K562 (cell line): ENCODE measurements around the gene RIPK4. TPM values are rescaled to one million over a fixed set of nuclear protein-coding genes. Genes with fewer than 3 reads are reported as not detected.

Experiments used
- ATAC-seq: fragments of 200-7000 bp; cut with Tn5 transposase; 3 replicates; pipeline ENCODE4 v1.9.1; 2020; ENCODE audit warnings: moderate library complexity
- BruUV-seq: library from RNA; stranded (reverse); fragments of 400-500 nt; replicated peaks from 2 replicates; lab custom pipeline; 2021; lab: Mats Ljungman, UMichigan
- CTCF ChIA-PET: fragments of 300-600 bp; formaldehyde crosslinking; extraction: SDS; loops from one replicate; lab custom pipeline; 2021; ENCODE audit warnings: low intra/inter-chr PET ratio; lab: Yijun Ruan, JAX
- POLR2A ChIA-PET: fragments of 300-600, 350-650 bp; sonication (Branson Sonifier 250); formaldehyde crosslinking; extraction: SDS; loops from one replicate; lab custom pipeline; 2021; ENCODE audit warnings: antibody characterized with exemption, inconsistent platforms; lab: Yijun Ruan, JAX
- DNase-seq, 4 experiments: peaks; one replicate each; pipeline versions ENCODE4 v3.0.0 to v3.0.0-alpha.2; 2011 to 2018; ENCODE audit warnings: low spot score in 3 of 4, mixed read lengths in 3 of 4; ENCODE audit errors: extremely low read depth in 1 of 4
- FAIRE-seq: peaks from 2 replicates; lab custom pipeline; 2011; peaks lifted over from hg19 to GRCh38; lab: Jason Lieb, UNC
- H2AFZ ChIP-seq: 2 replicates; pipeline ENCODE4 v1.6.0; 2011; ENCODE audit warnings: low read depth, low read length, control low read depth, inconsistent platforms
- H3K27ac ChIP-seq: fragments of 200-600 bp; 3 replicates; pipeline ENCODE4 v1.8.0; 2011; ENCODE audit warnings: low read depth, mild to moderate bottlenecking, control low read depth, inconsistent platforms, low read length, moderate library complexity, mixed read lengths; ENCODE audit errors: extremely low read depth
- H3K27me3 ChIP-seq, 2 experiments: fragments of 300-600 bp in 1 of 2; 2 replicates in 1 of 2; 3 replicates in 1 of 2; pipeline versions ENCODE4 v1.6.0 to v1.8.0; 2011; ENCODE audit warnings: inconsistent platforms in 2 of 2, low read length in 2 of 2, mild to moderate bottlenecking in 1 of 2, mixed read lengths in 1 of 2, moderate library complexity in 1 of 2; ENCODE audit not compliant: control insufficient read depth in 2 of 2, insufficient read depth in 2 of 2
- H3K36me3 ChIP-seq: fragments of 300-600 bp; 3 replicates; pipeline ENCODE4 v1.8.0; 2011; ENCODE audit warnings: mild to moderate bottlenecking, low read length, inconsistent platforms; ENCODE audit not compliant: control insufficient read depth, insufficient read depth
- H3K4me1 ChIP-seq, 2 experiments: fragments of 200-600 bp in 1 of 2; replicated peaks in 1 of 2; 2 replicates in 1 of 2; 3 replicates in 1 of 2; pipeline versions ENCODE4 v1.5.1 to v1.8.0; 2011; ENCODE audit warnings: inconsistent platforms in 2 of 2, low read length in 2 of 2, mild to moderate bottlenecking in 1 of 2, mixed read lengths in 1 of 2, moderate library complexity in 1 of 2; ENCODE audit not compliant: control insufficient read depth in 2 of 2, insufficient read depth in 2 of 2
- H3K4me2 ChIP-seq: 2 replicates; pipeline ENCODE4 v1.6.1; 2011; ENCODE audit warnings: low read length, control low read depth, inconsistent platforms, mixed read lengths; ENCODE audit not compliant: insufficient read depth
- H3K4me3 ChIP-seq: fragments of 200-600 bp; sonication (generic), shearing (Covaris generic); 2 replicates; pipeline ENCODE4 v1.5.1; 2016; ENCODE audit warnings: control low read depth, inconsistent platforms
- H3K79me2 ChIP-seq: fragments of 200-600 bp; 3 replicates; pipeline ENCODE4 v1.8.0; 2011; ENCODE audit warnings: low read length, inconsistent platforms; ENCODE audit not compliant: control insufficient read depth, insufficient read depth
- H3K9ac ChIP-seq, 2 experiments: 2 replicates each; pipeline versions ENCODE4 v1.6.0 to v1.6.1; 2011; ENCODE audit warnings: low read depth in 2 of 2, low read length in 2 of 2, control low read depth in 1 of 2, inconsistent platforms in 1 of 2, mild to moderate bottlenecking in 1 of 2, mixed read lengths in 1 of 2; ENCODE audit not compliant: insufficient read depth in 1 of 2
- H3K9me1 ChIP-seq: one replicate; pipeline ENCODE4 v1.6.0; 2011; ENCODE audit warnings: inconsistent platforms, mild to moderate bottlenecking, low read length, moderate library complexity; ENCODE audit not compliant: control insufficient read depth, insufficient read depth
- H3K9me3 ChIP-seq: replicated peaks from 2 replicates; pipeline ENCODE4 v1.5.1; 2011; ENCODE audit warnings: low read depth, low read length, inconsistent platforms; ENCODE audit not compliant: control insufficient read depth, insufficient read depth
- H4K20me1 ChIP-seq: replicated peaks from 2 replicates; pipeline ENCODE4 v1.6.1; 2011; ENCODE audit warnings: low read length, inconsistent platforms, mixed read lengths; ENCODE audit not compliant: control insufficient read depth, insufficient read depth
- BACH1 ChIP-seq: fragments of 200-800 bp; sonication (Bioruptor generic); IDR thresholded peaks from 2 replicates; pipeline ENCODE4 v1.6.1; 2016; ENCODE audit warnings: missing genetic modification characterization, missing compliant biosample characterization
- ZNF184 ChIP-seq: sonication (generic); formaldehyde crosslinking; IDR thresholded peaks from 2 replicates; pipeline ENCODE4 v1.5.0; 2020; ENCODE audit warnings: missing genetic modification reagents
- ZNF717 ChIP-seq: fragments of 250-450 bp; sonication (Bioruptor Pico); IDR thresholded peaks from 2 replicates; pipeline ENCODE4 v1.5.0; 2021
- WGBS: fragments of 100-300 bp; shearing (Covaris generic); methylation state at CpG from one replicate; pipeline ENCODE4 v1.1.6; 2016; ENCODE audit warnings: low coverage, mixed read lengths; ENCODE audit not compliant: insufficient coverage; ENCODE audit errors: missing lambda C conversion rate; 5-methylcytosine and 5-hydroxymethylcytosine counted together
- in situ Hi-C: fragments of 300-500 bp; cut with MboI; formaldehyde crosslinking; loops from 4 replicates; pipeline ENCODE4 v1.15.0; 2018; ENCODE audit warnings: inconsistent platforms, mixed read lengths
- intact Hi-C: fragments of 100-400 bp; cut with micrococcal nuclease; formaldehyde crosslinking; loops from 2 replicates; pipeline ENCODE4 v1.14.2; 2022
- polyA plus RNA-seq, 8 experiments: library from polyadenylated mRNA; depleted of rRNA in 4 of 8; stranded (reverse) in 5 of 8; unstranded in 3 of 8; fragments of >200 nt; fragmentation: Nextera tagmentation in 2 of 8; fragmentation: Illumina TruSeq in 1 of 8; extraction: Ambion mirVana in 2 of 8; extraction: Trizol in 1 of 8; gene quantifications; 2 replicates each; pipeline versions ENCODE4 v1.2.1 to v1.2.3, GENCODE V29; 2011 to 2014; ENCODE audit warnings: inconsistent platforms in 1 of 8, missing spikeins in 1 of 8
- total RNA-seq, 7 experiments: library from RNA; depleted of rRNA in 6 of 7; stranded (reverse); fragments of >200 nt in 6 of 7; fragmentation: Illumina TruSeq in 2 of 7; extraction: Trizol in 2 of 7; gene quantifications; 2 replicates each; pipeline versions ENCODE4 v1.2.1 to v1.2.3, GENCODE V29; 2011 to 2021; ENCODE audit warnings: low replicate concordance in 1 of 7

RIPK4 gene
- total and polyA plus RNA-seq, 9 of the 15 experiments (the other 6 are each of a cell fraction or from before 2014, with no cell fraction given) = not detected

- TF ChIP-seq ZNF184 = no peak
Observed at GRCh38 chr21:41747943-41748738, 18.7 kb downstream of the RIPK4 start (continued).

GRCh38 chr21:41746744-41747006 lies 20.2 kb downstream of the RIPK4 start:
- Histone ChIP-seq H3K9me3 (no peaks in the 10 kb centered on the region), H3K36me3 (no peaks in the 10 kb centered on the region), H3K4me1 (peaks cover 0 to 10% of the 10 kb centered on the region in 2 experiments; a peak in 1 of 5 replicates), H3K9me1 (no peaks in the 10 kb centered on the region), H3K9ac (no peak overlapping the region), H3K27ac (no peak overlapping the region), H4K20me1 (peaks cover 34% of the 10 kb centered on the region; the same call in 1 of the 2 replicates), H3K27me3 (peaks cover 92 to 97% of the 10 kb centered on the region in 2 experiments), H3K4me3 (no peak overlapping the region), H3K4me2 (no peak overlapping the region), H3K79me2 (no peaks in the 10 kb centered on the region), H2AFZ (no peak overlapping the region)
- WGBS = 2% methylated on average over 8 of the region's 8 CpGs
- intact Hi-C loops (no loop called here), in situ Hi-C loops (no loop called here)
- ATAC-seq = no peak
- CTCF ChIA-PET = interaction anchor here (0.7 kb wide), 1 partner anchor 624 kb away, joined by 4 read pairs; no protein-coding TSS in a partner anchor
- TF ChIP-seq BACH1 (tag) (no peak), ZNF717 (CRISPR knock-in tag) (no peak)
- no peak for DNase-seq
- POLR2A ChIA-PET = interaction anchor here (0.6 to 1.2 kb wide), 2 partner anchors 28 to 30 kb away, joined by 3 to 5 read pairs; no protein-coding TSS in a partner anchor
- no peak for FAIRE-seq
- no TSS peak for BruUV-seq
